Measurements from ENCODE around the gene CTCF.

The CTCF gene

DNA sequence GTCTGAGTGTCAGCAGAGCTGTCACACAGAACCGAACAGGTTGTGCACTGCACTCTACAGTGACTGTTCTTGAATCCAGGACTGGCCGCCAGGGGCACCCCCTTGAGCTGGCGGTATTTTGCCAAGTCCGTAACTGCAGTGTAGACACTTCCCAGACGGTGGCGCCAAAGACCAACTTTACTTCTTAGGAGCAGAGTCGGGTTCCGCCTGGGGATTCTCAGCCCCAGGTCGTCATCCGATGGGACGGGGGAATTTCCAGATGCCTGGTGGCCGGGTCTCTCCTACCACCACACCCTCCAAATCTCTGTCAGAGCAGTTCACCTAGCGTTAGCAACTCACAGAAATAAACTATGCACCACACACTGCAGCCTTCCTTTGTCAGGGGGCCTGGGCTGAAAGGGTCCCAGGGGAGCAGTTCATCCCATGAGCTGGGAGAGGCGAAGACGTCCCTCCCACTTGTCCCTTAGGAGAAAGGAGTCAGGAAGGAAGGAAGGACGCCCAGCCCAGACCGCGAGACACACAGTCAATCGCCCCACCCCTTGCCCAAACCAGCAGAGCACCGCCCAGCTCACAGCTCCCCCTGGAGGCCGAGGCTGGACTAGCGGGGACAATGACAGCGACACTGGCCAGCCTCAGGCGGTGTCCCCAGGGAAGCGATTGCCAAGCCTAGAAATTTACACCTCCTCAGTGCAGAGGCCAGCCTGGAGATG, 41.1 kb upstream of the CTCF start:
- Histone ChIP-seq H2BK12ac (ENCODE audit: low read length in 2 of 2) (peak overlapping the region in 1 of 2 experiments; percentile 19), H4K91ac (ENCODE audit: low read length) (peak overlapping the region; percentile 85), H3K23ac (ENCODE audit: low read length in 2 of 2) (no peak overlapping the region), H2BK120ac (ENCODE audit: low read depth, low read length) (no peak overlapping the region), H4K8ac (ENCODE audit: low read length) (peak overlapping the region; percentile 96), H3K27ac (ENCODE audit: low read length, poor library complexity, severe bottlenecking) (peak overlapping the region; percentile 97), H3K79me1 (replicated peaks; ENCODE audit: low read length, poor library complexity, severe bottlenecking) (no peaks in the 10 kb centered on the region), H3K4me2 (ENCODE audit: low read length, poor library complexity, severe bottlenecking) (peak overlapping the region; percentile 98), H3K4me3 (ENCODE audit: insufficient read depth in 1 of 2, low read depth in 1 of 2, low read length in 2 of 2) (peak overlapping the region; percentile 42 to 75), H3K36me3 (ENCODE audit: control insufficient read depth in 1 of 2, insufficient read depth in 2 of 2, low read depth in 1 of 2, low read length in 2 of 2) (no peaks in the 10 kb centered on the region), H3K4ac (ENCODE audit: low read depth in 1 of 2, low read length in 2 of 2) (peak overlapping the region; percentile 46 to 89), H2BK5ac (ENCODE audit: low read depth, low read length, poor library complexity, severe bottlenecking) (peak overlapping the region; percentile 20), H3K4me1 (ENCODE audit: control insufficient read depth, insufficient read depth, low read depth, low read length) (peaks cover 25% of the 10 kb centered on the region), H3K27me3 (ENCODE audit: control insufficient read depth in 1 of 2, insufficient read depth in 1 of 2, low read length in 2 of 2) (no peaks in the 10 kb centered on the region), H2BK15ac (ENCODE audit: low read depth, poor library complexity, severe bottlenecking) (peak overlapping the region; percentile 99), H3K9ac (ENCODE audit: low read length) (peak overlapping the region; percentile 86), H3K9me3 (ENCODE audit: control insufficient read depth, low read length) (no peaks in the 10 kb centered on the region), H2AK5ac (ENCODE audit: low read length, severe bottlenecking) (no peak overlapping the region), H2AFZ (ENCODE audit: low read depth, low read length) (peak overlapping the region; percentile 79), H3K14ac (ENCODE audit: low read length in 2 of 2) (peak overlapping the region in 1 of 2 experiments; percentile 85), H3K18ac (ENCODE audit: low read depth in 1 of 2, low read length in 2 of 2) (peak overlapping the region; percentile 73 to 89)
- 2% methylated on average over 21 of the region's 25 CpGs for WGBS
- DNase-seq = peak; percentile 98

DNA sequence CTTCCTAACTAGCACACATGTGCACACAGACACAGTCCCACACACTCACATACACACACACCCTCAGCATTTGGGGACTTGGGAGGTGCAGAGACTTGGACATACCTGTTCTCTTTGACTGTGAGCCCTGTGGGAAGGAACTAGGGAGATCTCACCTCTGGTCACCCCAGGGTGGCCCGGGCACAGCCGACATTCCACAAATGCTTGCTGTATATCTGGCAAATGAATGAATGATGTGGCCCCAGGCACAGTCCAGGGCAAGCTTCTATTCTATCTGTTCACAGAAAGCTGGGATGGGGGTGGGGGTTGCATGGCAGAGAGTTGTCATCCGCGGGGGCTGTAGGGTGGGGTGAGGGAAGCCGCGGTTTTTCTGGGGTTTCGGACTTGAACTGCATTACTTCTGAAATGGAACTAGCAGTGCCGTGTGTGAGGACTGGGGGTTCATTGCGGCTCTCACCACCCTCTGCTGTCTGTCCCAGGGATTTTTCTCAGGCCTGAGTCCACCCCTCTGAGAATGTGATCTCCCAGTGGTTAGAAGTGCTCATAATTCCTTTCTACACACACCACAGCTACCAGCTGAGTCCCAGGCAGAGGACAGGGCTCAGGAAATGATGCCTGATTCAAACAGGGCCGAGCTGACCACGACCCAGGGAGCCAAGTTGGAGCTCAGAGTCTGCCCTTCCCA, 37.0 kb upstream of the CTCF start:
- H2BK5ac ChIP-seq (ENCODE audit: low read depth, low read length, poor library complexity, severe bottlenecking) = no peak overlapping the region
- no peak overlapping the region for H3K27ac ChIP-seq (ENCODE audit: low read length, poor library complexity, severe bottlenecking)
- H2BK12ac ChIP-seq (ENCODE audit: low read length in 2 of 2) = no peak overlapping the region
- H3K4me2 ChIP-seq (ENCODE audit: low read length, poor library complexity, severe bottlenecking) = no peak overlapping the region
- no peaks in the 10 kb centered on the region for H3K27me3 ChIP-seq (ENCODE audit: control insufficient read depth in 1 of 2, insufficient read depth in 1 of 2, low read length in 2 of 2)
- peaks cover 5% of the 10 kb centered on the region for H3K79me1 ChIP-seq (replicated peaks; ENCODE audit: low read length, poor library complexity, severe bottlenecking)
- 82% methylated on average over 10 of the region's 11 CpGs for WGBS
- H2AFZ ChIP-seq (ENCODE audit: low read depth, low read length) = no peak overlapping the region
- no peak overlapping the region for H3K18ac ChIP-seq (ENCODE audit: low read depth in 1 of 2, low read length in 2 of 2)
- no peak overlapping the region for H2BK15ac ChIP-seq (ENCODE audit: low read depth, poor library complexity, severe bottlenecking)
- H3K14ac ChIP-seq (ENCODE audit: low read length in 2 of 2) = no peak overlapping the region
- H3K4me1 ChIP-seq (ENCODE audit: control insufficient read depth, insufficient read depth, low read depth, low read length) = peaks cover 20% of the 10 kb centered on the region
- H4K8ac ChIP-seq (ENCODE audit: low read length) = no peak overlapping the region
- H3K4me3 ChIP-seq (ENCODE audit: insufficient read depth in 1 of 2, low read depth in 1 of 2, low read length in 2 of 2) = no peak overlapping the region
- H3K9me3 ChIP-seq (ENCODE audit: control insufficient read depth, low read length) = no peaks in the 10 kb centered on the region
- no peak overlapping the region for H3K9ac ChIP-seq (ENCODE audit: low read length)
- no peak overlapping the region for H4K91ac ChIP-seq (ENCODE audit: low read length)
- H2BK120ac ChIP-seq (ENCODE audit: low read depth, low read length) = no peak overlapping the region
- DNase-seq = no peak
- H3K23ac ChIP-seq (ENCODE audit: low read length in 2 of 2) = no peak overlapping the region
- no peak overlapping the region for H3K4ac ChIP-seq (ENCODE audit: low read depth in 1 of 2, low read length in 2 of 2)
- H3K36me3 ChIP-seq (ENCODE audit: control insufficient read depth in 1 of 2, insufficient read depth in 2 of 2, low read depth in 1 of 2, low read length in 2 of 2) = no peaks in the 10 kb centered on the region
- H2AK5ac ChIP-seq (ENCODE audit: low read length, severe bottlenecking) = no peak overlapping the region

DNA sequence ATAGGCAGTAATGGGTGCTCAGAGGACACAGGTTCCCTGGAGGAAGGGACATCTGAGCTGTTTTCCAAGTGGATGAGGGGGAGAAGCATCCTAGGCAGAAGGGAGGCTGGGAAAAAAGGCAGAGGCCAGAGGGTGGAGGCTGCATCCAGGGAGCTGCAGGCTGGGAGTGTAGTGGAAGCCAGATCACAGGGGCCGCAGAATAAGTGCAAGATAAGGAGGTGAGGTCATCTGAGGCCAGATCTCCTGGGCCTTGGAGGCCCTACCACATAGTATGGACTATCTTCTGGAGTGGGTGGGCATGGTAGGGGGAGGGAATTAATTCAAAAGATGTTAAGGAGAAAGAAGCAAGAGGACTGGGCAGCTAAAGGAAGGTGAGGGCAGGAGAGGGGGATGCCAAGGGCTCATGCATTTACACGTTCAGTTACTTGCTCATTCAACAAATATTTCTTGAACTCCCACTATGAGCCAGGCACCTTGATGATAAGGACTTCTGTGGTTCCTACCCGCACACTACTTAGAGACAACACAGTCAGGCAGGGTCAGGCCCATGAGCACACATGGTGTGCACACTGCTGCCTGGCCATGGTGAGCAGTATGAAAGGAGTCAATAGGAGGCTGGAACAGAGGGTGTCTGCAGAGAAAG, 36.1 kb upstream of the CTCF start:
- Histone ChIP-seq H3K4ac (ENCODE audit: low read depth in 1 of 2, low read length in 2 of 2) (no peak overlapping the region), H4K91ac (ENCODE audit: low read length) (no peak overlapping the region), H3K9ac (ENCODE audit: low read length) (no peak overlapping the region), H3K14ac (ENCODE audit: low read length in 2 of 2) (no peak overlapping the region), H3K27ac (ENCODE audit: low read length, poor library complexity, severe bottlenecking) (no peak overlapping the region), H3K23ac (ENCODE audit: low read length in 2 of 2) (no peak overlapping the region), H3K4me1 (ENCODE audit: control insufficient read depth, insufficient read depth, low read depth, low read length) (peaks cover 29% of the 10 kb centered on the region), H2AK5ac (ENCODE audit: low read length, severe bottlenecking) (no peak overlapping the region), H4K8ac (ENCODE audit: low read length) (no peak overlapping the region), H3K79me1 (replicated peaks; ENCODE audit: low read length, poor library complexity, severe bottlenecking) (peaks cover 7% of the 10 kb centered on the region), H3K36me3 (ENCODE audit: control insufficient read depth in 1 of 2, insufficient read depth in 2 of 2, low read depth in 1 of 2, low read length in 2 of 2) (peaks cover 0 to 3% of the 10 kb centered on the region in 2 experiments), H3K18ac (ENCODE audit: low read depth in 1 of 2, low read length in 2 of 2) (no peak overlapping the region), H3K4me3 (ENCODE audit: insufficient read depth in 1 of 2, low read depth in 1 of 2, low read length in 2 of 2) (no peak overlapping the region), H2BK15ac (ENCODE audit: low read depth, poor library complexity, severe bottlenecking) (peak overlapping the region; percentile 17), H2BK120ac (ENCODE audit: low read depth, low read length) (no peak overlapping the region), H3K9me3 (ENCODE audit: control insufficient read depth, low read length) (no peaks in the 10 kb centered on the region), H2AFZ (ENCODE audit: low read depth, low read length) (no peak overlapping the region), H3K4me2 (ENCODE audit: low read length, poor library complexity, severe bottlenecking) (no peak overlapping the region), H2BK5ac (ENCODE audit: low read depth, low read length, poor library complexity, severe bottlenecking) (no peak overlapping the region), H3K27me3 (ENCODE audit: control insufficient read depth in 1 of 2, insufficient read depth in 1 of 2, low read length in 2 of 2) (no peaks in the 10 kb centered on the region), H2BK12ac (ENCODE audit: low read length in 2 of 2) (no peak overlapping the region)
- DNase-seq = no peak
- WGBS = 73% methylated on average over 3 of the region's 3 CpGs

All from mesenchymal stem cell (in vitro differentiated cells and primary cell).